Inflammatory macrophage treated with lipopolysaccharide for 1 hour (primary cell): ENCODE data around the gene ABHD14A.
A peak's percentile ranks its signal among the peaks of the same experiment; 100 is the strongest.

Experiments used
- DNase-seq, 2 donors: peaks; one replicate each; pipeline ENCODE4 v3.0.0-alpha.2; 2020 to 2022

The ABHD14A gene

GRCh38 chr3:51997935-51998596 is 23.2 kb downstream of the ABHD14A start:
- DNase-seq: no peak

GRCh38 chr3:51998774-51999173 is 23.9 kb downstream of the ABHD14A start:
- no peak for DNase-seq

GRCh38 chr3:51999846-52000245 is 25.0 kb downstream of the ABHD14A start:
- DNase-seq: no peak

GRCh38 chr3:52001443-52001974 is 26.6 kb downstream of the ABHD14A start:
- peak in 1 of 2 donors; percentile 70 for DNase-seq

GRCh38 chr3:52002748-52003147 is 27.9 kb downstream of the ABHD14A start:
- no peak for DNase-seq

GRCh38 chr3:52004163-52004787 is 29.4 kb downstream of the ABHD14A start:
- DNase-seq: no peak

- DNase-seq: no peak
Measured at GRCh38 chr3:52004906-52005395, 30.1 kb downstream of the ABHD14A start.

GRCh38 chr3:52005571-52005986 is 30.7 kb downstream of the ABHD14A start:
- DNase-seq: no peak

GRCh38 chr3:52006017-52006819 is 31.4 kb downstream of the ABHD14A start:
- peak; percentile 24 to 42 for DNase-seq

- DNase-seq: no peak
Measured at GRCh38 chr3:52006820-52007133, 31.9 kb downstream of the ABHD14A start.

- no peak for DNase-seq
Measured at GRCh38 chr3:52007291-52007690, 32.4 kb downstream of the ABHD14A start.

GRCh38 chr3:52010431-52010830 is 35.6 kb downstream of the ABHD14A start:
- DNase-seq: no peak

GRCh38 chr3:52012699-52013098 is 37.8 kb downstream of the ABHD14A start:
- DNase-seq: no peak

GRCh38 chr3:52013802-52014598 is 39.1 kb downstream of the ABHD14A start:
- DNase-seq: no peak

GRCh38 chr3:52014613-52015012 is 39.7 kb downstream of the ABHD14A start:
- DNase-seq: no peak

GRCh38 chr3:52015438-52016228 is 40.8 kb downstream of the ABHD14A start:
- DNase-seq: no peak

GRCh38 chr3:52017586-52017985 is 42.7 kb downstream of the ABHD14A start:
- DNase-seq: no peak

- no peak for DNase-seq
Measured at GRCh38 chr3:52018319-52019000, 43.6 kb downstream of the ABHD14A start.

- DNase-seq: no peak
Measured at GRCh38 chr3:52019352-52020080, 44.7 kb downstream of the ABHD14A start.

- DNase-seq: no peak
Measured at GRCh38 chr3:52020796-52021195, 45.9 kb downstream of the ABHD14A start.
